Measurements from ENCODE around the gene TET1.

GRCh38 chr10:68559251-68559650 is 886 bp upstream of the TET1 start:
- TF ChIP-seq, protein P1, sequence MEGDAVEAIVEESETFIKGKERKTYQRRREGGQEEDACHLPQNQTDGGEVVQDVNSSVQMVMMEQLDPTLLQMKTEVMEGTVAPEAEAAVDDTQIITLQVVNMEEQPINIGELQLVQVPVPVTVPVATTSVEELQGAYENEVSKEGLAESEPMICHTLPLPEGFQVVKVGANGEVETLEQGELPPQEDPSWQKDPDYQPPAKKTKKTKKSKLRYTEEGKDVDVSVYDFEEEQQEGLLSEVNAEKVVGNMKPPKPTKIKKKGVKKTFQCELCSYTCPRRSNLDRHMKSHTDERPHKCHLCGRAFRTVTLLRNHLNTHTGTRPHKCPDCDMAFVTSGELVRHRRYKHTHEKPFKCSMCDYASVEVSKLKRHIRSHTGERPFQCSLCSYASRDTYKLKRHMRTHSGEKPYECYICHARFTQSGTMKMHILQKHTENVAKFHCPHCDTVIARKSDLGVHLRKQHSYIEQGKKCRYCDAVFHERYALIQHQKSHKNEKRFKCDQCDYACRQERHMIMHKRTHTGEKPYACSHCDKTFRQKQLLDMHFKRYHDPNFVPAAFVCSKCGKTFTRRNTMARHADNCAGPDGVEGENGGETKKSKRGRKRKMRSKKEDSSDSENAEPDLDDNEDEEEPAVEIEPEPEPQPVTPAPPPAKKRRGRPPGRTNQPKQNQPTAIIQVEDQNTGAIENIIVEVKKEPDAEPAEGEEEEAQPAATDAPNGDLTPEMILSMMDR (conservative IDR thresholded peaks at IDR 0.05; ENCODE audit: low read length), result no peak
- no peak for TF ChIP-seq EZH2phosphoT487 (IDR thresholded peaks at IDR 0.05; ENCODE audit: borderline replicate concordance, low read depth, low read length)
